Stimulated activated CD4-positive, alpha-beta T cell treated with anti-CD3 and anti-CD28 coated beads, TNF-alpha, amount 100 ng/mL, for 4 hours (primary cell): Measurements from ENCODE around the gene SLC30A3.

Experiments
- DNase-seq, 3 experiments: peaks; one replicate each; pipeline ENCODE4 v3.0.0-alpha.2; 2020; ENCODE audit warnings: low read depth in 3 of 3

The SLC30A3 gene

GRCh38 chr2:27261241-27261925, 1.5 kb downstream of the SLC30A3 start:
- no peak for DNase-seq

GRCh38 chr2:27258051-27258450, 4.8 kb downstream of the SLC30A3 start:
- DNase-seq, result no peak

GRCh38 chr2:27256855-27257454, 5.9 kb downstream of the SLC30A3 start:
- no peak for DNase-seq

DNA sequence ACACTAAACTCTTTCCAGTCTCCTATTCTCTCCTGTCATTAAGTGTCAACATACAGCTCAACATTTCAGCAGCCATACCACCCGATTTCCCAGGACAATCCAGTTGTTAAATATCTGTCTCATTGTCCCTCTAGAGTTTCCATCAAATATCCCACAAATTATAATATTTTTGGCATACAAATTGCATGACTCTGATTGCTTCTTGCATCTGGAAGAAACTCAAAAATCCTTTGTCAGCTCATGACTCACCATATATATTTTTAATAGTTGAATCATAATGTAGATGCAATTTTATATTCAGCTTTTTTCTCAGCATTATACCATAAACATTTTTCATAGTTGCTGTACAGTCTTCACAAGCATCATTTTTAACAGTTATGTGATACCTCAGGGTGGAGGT, 7.2 kb downstream of the SLC30A3 start:
- DNase-seq, result no peak

DNA sequence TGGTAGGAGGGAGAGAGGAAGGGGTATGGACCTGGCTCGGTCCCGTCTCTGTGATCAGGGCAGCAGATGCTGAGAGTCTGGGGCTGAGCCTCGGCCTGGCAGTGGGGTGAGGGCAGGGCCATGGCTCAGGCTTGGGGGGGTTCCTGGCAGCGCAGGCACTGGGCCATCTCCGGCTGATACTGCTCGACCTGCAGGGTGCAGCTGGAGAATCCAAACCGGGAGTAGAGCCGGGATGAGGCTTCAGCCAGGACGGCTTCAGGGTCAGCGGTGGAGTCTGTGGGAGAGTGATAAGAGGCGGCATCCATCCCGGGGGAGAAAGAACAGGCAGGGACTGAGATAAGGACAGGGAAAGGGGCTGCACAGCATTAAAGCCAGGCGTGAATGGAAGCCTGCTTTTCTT, 7.7 kb downstream of the SLC30A3 start:
- no peak for DNase-seq

GRCh38 chr2:27251766-27252165, 11.1 kb downstream of the SLC30A3 start:
- no peak for DNase-seq

- DNase-seq, result no peak
Measured at GRCh38 chr2:27250652-27251379, 12.0 kb downstream of the SLC30A3 start.

DNA sequence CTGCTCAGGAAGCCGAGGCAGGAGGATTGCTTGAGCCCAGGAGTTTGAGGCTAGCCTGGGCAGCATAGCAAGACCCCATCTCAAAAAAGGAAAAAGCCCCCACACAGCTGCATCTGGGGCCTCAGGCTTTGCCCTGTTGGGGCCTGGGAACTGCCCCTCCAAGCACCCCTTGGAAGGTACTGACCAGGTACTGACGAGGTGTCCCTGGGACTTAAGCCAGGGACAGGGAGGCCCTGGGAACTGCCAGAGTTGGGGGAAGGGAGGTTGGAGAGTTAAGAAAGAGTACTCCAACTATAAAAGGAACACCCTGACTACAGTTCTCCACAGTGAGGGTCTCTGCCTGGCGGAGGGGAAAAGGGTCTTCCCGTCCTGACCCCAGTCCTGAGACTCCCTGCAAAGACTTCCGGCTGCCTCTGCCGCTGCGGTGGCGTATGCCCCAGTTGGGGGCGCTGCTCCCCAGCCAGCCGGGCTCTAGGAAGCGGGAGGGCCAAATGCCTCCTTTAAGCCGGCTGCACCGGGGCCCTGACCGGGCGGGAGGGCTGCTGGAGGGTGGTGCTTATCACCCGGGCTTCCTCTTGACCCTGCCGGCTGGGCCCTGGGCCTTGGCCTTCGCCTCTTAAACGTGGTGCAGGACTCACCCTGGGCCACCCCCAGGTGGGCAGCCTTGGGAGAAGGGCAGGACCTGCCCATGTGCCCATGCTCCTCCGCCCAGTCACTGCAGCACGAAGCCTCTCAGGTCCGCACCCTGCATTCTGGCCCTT, 12.8 kb downstream of the SLC30A3 start:
- no peak for DNase-seq

DNA sequence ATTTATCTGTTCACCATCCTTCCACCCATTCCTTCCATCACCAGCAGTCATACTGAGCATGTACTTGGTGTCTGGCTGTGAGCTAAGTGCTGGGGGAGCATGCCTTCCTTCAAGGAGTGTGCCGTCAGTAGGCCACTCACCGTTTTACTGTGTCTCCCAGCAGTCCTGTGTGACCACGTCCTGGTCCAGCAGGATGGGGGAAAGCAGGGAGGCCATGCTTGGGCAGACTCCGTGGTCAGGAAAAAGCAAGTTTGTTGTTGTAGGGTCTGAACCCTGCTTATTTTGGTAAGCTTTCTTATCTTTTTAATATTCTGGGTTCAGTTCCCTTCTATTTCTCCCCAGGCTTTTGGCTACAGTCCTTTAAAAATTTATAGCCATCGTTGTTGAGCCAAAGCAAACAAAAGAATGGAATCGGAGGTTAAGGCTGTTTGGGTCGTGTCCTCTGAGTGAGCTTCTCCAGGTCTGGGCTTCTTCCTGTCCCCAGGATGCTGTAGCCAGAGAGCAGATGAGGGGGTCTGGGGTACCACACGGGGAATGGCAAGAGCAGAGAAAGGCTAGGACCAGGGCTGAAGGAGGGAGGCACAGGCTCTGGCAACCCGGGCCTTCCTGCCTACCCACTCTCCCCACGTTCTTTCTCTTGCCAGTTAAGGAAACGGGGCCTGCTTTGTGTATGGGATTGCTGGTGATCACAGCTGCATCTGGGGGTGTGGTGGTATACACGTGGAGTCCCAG, 13.5 kb downstream of the SLC30A3 start:
- DNase-seq, result no peak

DNA sequence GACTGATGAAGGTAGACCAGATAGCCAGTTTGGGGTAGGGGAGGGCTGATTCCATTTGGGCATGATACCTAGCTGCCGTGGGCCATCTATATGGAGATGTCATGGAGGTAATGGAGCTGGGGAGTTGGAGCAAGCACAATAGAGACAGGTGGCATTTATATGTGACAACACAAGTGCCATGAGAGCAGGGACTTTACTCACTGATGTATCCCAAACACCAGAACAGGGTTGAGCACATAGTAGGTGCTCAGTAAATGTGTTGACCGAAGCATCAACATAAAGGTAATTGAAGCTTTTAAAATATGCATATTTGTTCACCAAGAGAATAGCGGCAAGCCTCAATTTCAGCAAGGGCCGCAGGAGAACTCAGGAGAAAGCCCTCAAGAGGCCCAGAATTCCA, 15.0 kb downstream of the SLC30A3 start:
- no peak for DNase-seq

- DNase-seq, result no peak
Measured at GRCh38 chr2:27245626-27246025, 17.2 kb downstream of the SLC30A3 start.

DNA sequence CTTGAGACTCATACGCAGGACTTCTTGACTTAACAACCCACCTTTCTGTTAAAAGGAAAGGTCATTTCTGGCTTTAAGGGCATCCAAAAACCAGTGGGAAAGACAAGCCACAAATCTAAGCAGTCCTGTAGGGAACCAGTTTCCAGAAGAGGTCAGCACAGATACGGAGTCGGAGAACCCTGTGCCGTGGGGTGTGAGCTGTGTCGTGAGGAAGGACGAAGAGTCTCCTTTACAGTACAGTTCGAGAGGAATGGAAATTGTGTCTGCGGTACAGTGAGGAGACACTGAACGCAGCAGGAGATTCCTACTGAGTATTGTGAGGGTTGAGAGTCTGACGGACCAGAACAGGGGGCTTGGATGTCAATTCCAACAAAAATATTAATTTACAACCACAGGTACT, 17.7 kb downstream of the SLC30A3 start:
- no peak for DNase-seq

GRCh38 chr2:27243391-27244130, 19.3 kb downstream of the SLC30A3 start:
- no peak for DNase-seq

DNA sequence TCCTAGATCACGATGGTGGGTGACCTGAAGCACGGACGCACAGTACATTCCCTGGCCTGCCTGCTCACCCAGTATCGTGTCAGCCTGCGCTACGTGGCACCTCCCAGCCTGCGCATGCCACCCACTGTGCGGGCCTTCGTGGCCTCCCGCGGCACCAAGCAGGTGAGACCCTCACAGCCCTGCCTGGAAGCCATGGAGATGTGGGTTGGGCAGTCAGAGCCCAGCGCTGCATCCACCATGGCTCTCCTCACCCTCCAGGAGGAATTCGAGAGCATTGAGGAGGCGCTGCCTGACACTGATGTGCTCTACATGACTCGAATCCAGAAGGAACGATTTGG, 20.3 kb downstream of the SLC30A3 start:
- DNase-seq, result no peak

DNA sequence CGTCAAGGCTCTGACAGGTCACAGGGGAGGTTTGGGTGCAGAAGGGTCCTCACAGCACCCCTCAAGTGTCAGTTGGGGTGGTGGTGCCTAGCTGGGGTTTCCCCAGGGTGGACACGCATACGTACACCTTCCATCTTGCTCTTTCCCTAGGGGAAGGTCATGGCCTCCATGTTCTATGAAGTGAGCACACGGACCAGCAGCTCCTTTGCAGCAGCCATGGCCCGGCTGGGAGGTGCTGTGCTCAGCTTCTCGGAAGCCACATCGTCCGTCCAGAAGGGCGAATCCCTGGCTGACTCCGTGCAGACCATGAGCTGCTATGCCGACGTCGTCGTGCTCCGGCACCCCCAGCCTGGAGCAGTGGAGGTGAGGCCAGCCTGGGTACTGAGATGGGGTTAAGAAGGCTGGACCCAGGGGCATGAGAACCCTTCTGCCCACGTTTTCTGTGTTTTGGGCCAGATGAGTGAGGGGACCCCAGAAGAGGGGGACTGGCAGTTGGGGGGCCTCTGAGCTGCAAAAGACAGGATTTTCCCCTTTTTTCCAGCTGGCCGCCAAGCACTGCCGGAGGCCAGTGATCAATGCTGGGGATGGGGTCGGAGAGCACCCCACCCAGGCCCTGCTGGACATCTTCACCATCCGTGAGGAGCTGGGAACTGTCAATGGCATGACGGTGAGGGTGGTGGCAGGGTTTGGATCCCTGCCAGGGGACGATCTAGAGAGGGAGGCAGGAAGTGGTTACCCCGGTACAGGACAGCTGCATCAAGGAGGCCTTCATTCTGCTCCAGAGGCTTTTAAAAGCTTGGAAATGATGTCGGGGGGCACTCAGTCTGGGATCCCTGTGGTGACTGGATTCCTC, 20.9 kb downstream of the SLC30A3 start:
- no peak for DNase-seq

- DNase-seq, result no peak
Measured at GRCh38 chr2:27240406-27240805, 22.4 kb downstream of the SLC30A3 start.

GRCh38 chr2:27238976-27239375, 23.9 kb downstream of the SLC30A3 start:
- no peak for DNase-seq

DNA sequence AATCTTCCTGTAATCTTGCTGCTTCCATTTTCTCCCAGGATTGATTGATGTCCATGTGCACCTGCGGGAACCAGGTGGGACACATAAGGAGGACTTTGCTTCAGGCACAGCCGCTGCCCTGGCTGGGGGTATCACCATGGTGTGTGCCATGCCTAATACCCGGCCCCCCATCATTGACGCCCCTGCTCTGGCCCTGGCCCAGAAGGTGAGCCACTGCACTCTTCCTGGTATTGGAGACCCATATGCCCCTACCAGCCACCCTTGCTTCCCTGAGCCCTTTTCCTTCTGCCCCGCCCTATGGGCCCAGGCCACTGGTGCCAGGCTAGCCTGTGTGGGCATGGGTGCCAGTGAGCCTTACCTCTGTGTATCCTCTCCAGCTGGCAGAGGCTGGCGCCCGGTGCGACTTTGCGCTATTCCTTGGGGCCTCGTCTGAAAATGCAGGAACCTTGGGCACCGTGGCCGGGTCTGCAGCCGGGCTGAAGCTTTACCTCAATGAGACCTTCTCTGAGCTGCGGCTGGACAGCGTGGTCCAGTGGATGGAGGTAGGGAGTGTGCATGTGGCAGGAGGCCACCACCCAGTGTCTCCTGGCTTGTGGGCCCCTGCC, 25.4 kb downstream of the SLC30A3 start:
- DNase-seq, result no peak

GRCh38 chr2:27236626-27237025, 26.2 kb downstream of the SLC30A3 start:
- DNase-seq, result no peak

- no peak for DNase-seq
Measured at GRCh38 chr2:27236136-27236535, 26.7 kb downstream of the SLC30A3 start.
